Neural progenitor cell (in vitro differentiated cells): ENCODE measurements around the gene GPBAR1.

ENCODE experiments used
- CTCF ChIP-seq: fragments of 200-600 bp; sonication (generic); IDR thresholded peaks from 2 replicates; pipeline ENCODE4 v1.5.1; 2017; ENCODE audit warnings: antibody characterized with exemption, mild to moderate bottlenecking
- EZH2 ChIP-seq: fragments of 200-600 bp; sonication (generic); IDR thresholded peaks from 2 replicates; pipeline ENCODE4 v1.6.1; 2017; ENCODE audit warnings: antibody characterized with exemption, mild to moderate bottlenecking, moderate library complexity

GRCh38 chr2:218223046-218223445 is 37.8 kb upstream of the GPBAR1 start:
- no peak for TF ChIP-seq CTCF
- no peak for TF ChIP-seq EZH2
